Gastroesophageal sphincter (tissue), 4 donors: Measurements from ENCODE around the gene METTL16. TPM values are rescaled to one million over a fixed set of nuclear protein-coding genes. Genes with fewer than 3 reads are reported as not detected.
"Not testable (repeated sequence)": the region's sequence is repeated elsewhere in the genome, so short reads cannot be mapped to it uniquely, and the experiment has no call there.

Experiments used
- ATAC-seq: fragments of 150-250 bp; one replicate; pipeline ENCODE4 v1.9.1; 2016; ENCODE audit warnings: mild to moderate bottlenecking, moderate library complexity
- H3K27ac ChIP-seq, 4 donors: fragments of 200-600 bp; sonication (generic) in 3 of 4; 1 replicate in 3 of 4; 2 replicates in 1 of 4; pipeline ENCODE4 v1.5.1; 2016 to 2019
- H3K27me3 ChIP-seq: fragments of 200-600 bp; sonication (generic); one replicate; pipeline ENCODE4 v1.5.1; 2019
- H3K36me3 ChIP-seq, 2 donors: fragments of 200-600 bp; sonication (generic); one replicate each; pipeline ENCODE4 v1.5.1; 2019; ENCODE audit warnings: control low read depth in 1 of 2
- H3K4me1 ChIP-seq, 3 donors: fragments of 200-600 bp; sonication (generic); 1 replicate in 2 of 3; 2 replicates in 1 of 3; pipeline ENCODE4 v1.5.1; 2016 to 2019; ENCODE audit warnings: control low read depth in 2 of 3
- H3K4me3 ChIP-seq, 2 donors: fragments of 200-600 bp; sonication (generic); one replicate each; pipeline ENCODE4 v1.5.1; 2019; ENCODE audit warnings: mild to moderate bottlenecking in 1 of 2, moderate library complexity in 1 of 2
- H3K9me3 ChIP-seq, 3 donors: fragments of 200-600 bp; sonication (generic); one replicate each; pipeline ENCODE4 v1.5.1; 2017 to 2019; ENCODE audit warnings: control low read depth in 2 of 3
- CTCF ChIP-seq, 4 experiments: fragments of 200-600 bp in 2 of 4; fragments of 450-650 bp in 2 of 4; sonication (generic) in 1 of 4; IDR thresholded peaks; one replicate each; pipeline ENCODE4 v1.5.1; 2017 to 2019; ENCODE audit warnings: antibody characterized with exemption in 4 of 4, mild to moderate bottlenecking in 2 of 4, moderate library complexity in 2 of 4
- EP300 ChIP-seq: sonication (generic); formaldehyde crosslinking; IDR thresholded peaks from one replicate; pipeline ENCODE4 v1.6.1; 2017; ENCODE audit warnings: antibody characterized with exemption, mild to moderate bottlenecking
- POLR2A ChIP-seq, 2 donors: fragments of 450-650 bp; IDR thresholded peaks; one replicate each; pipeline ENCODE4 v1.6.1; 2017; ENCODE audit warnings: antibody characterized with exemption in 2 of 2, mild to moderate bottlenecking in 2 of 2, moderate library complexity in 1 of 2
- POLR2AphosphoS5 ChIP-seq: sonication (generic); formaldehyde crosslinking; IDR thresholded peaks from one replicate; pipeline ENCODE4 v1.6.1; 2017; ENCODE audit warnings: antibody characterized with exemption
- WGBS, 2 donors: methylation state at CpG; one replicate each; pipeline ENCODE4 v1.1.5; 2018; ENCODE audit warnings: low coverage in 1 of 2; 5-methylcytosine and 5-hydroxymethylcytosine counted together
- total RNA-seq, 4 donors: library from RNA; depleted of rRNA; stranded (reverse); fragments of >200 nt; gene quantifications; one replicate each; pipeline ENCODE4 v1.1.0, GENCODE V29; 2016

The METTL16 gene
- total RNA-seq, 4 donors from 2014 or later, result 30.7 to 68.0 (median 58.7) TPM

- H3K36me3 ChIP-seq, result no peaks in the 10 kb centered on the region
These were observed 24.4 kb downstream of the METTL16 start for GRCh38 chr17:2487306-2487705.

GRCh38 chr17:2486709-2487108 is 25.0 kb downstream of the METTL16 start:
- H3K27ac ChIP-seq, H3K4me3 ChIP-seq, H3K27me3 ChIP-seq, ATAC-seq, H3K9me3 ChIP-seq, H3K36me3 ChIP-seq: not testable (repeated sequence)
- 93% methylated on average over 3 of the region's 4 CpGs; no CpG with 5 or more reads in 1 of the 2 donors for WGBS, 2 donors
- peaks cover 0 to 38% (median 6%) of the 10 kb centered on the region in 3 donors for H3K4me1 ChIP-seq

More at GRCh38 chr17:2487306-2487705, 24.4 kb downstream of the METTL16 start:
- Histone ChIP-seq H3K4me3 (no peak overlapping the region), H3K4me1 (peaks cover 0 to 38% (median 6%) of the 10 kb centered on the region in 3 donors), H3K9me3 (no peaks in the 10 kb centered on the region), H3K27ac (no peak overlapping the region), H3K27me3 (no peaks in the 10 kb centered on the region)
- no peak for TF ChIP-seq POLR2AphosphoS5
- TF ChIP-seq CTCF (IDR thresholded peaks at IDR 0.05), result no peak
- no peak for TF ChIP-seq POLR2A (IDR thresholded peaks at IDR 0.05)
- TF ChIP-seq EP300, result no peak
- ATAC-seq, result no peak
- 92 to 95% methylated on average over 4 to 5 of the region's 6 CpGs for WGBS, 2 donors

- peak overlapping the region in 1 of 2 donors; percentile 9 for H3K4me3 ChIP-seq
- no peak for ATAC-seq
- 58 to 74% methylated on average over 6 to 10 of the region's 10 CpGs for WGBS, 2 donors
- no peaks in the 10 kb centered on the region for H3K36me3 ChIP-seq
- H3K9me3 ChIP-seq, result no peaks in the 10 kb centered on the region
- H3K27ac ChIP-seq, result peak overlapping the region in 1 of 4 donors; percentile 5
- H3K4me1 ChIP-seq, result peaks cover 0 to 31% (median 0%) of the 10 kb centered on the region in 3 donors
- TF ChIP-seq POLR2AphosphoS5, result no peak
- no peak for TF ChIP-seq CTCF (IDR thresholded peaks at IDR 0.05)
- TF ChIP-seq EP300, result no peak
- TF ChIP-seq POLR2A (IDR thresholded peaks at IDR 0.05), result no peak
- H3K27me3 ChIP-seq, result no peaks in the 10 kb centered on the region
These were observed 25.7 kb downstream of the METTL16 start for GRCh38 chr17:2485970-2486369.

- peak overlapping the region in 1 of 2 donors; percentile 9 for H3K4me3 ChIP-seq
- peak; percentile 68 for ATAC-seq
These were observed 26.1 kb downstream of the METTL16 start for GRCh38 chr17:2485543-2485942.

GRCh38 chr17:2484876-2485275 is 26.8 kb downstream of the METTL16 start:
- Histone ChIP-seq H3K36me3 (no peaks in the 10 kb centered on the region), H3K27me3 (no peaks in the 10 kb centered on the region), H3K4me3 (no peak overlapping the region), H3K9me3 (no peaks in the 10 kb centered on the region), H3K4me1 (peaks cover 0 to 23% (median 0%) of the 10 kb centered on the region in 3 donors), H3K27ac (no peak overlapping the region)
- TF ChIP-seq EP300, result no peak
- TF ChIP-seq POLR2A (IDR thresholded peaks at IDR 0.05), result no peak
- TF ChIP-seq CTCF (IDR thresholded peaks at IDR 0.05), result no peak
- TF ChIP-seq POLR2AphosphoS5, result no peak
- no peak for ATAC-seq
- 85% methylated on average over 7 of the region's 8 CpGs; no CpG with 5 or more reads in 1 of the 2 donors for WGBS, 2 donors

More at GRCh38 chr17:2485543-2485942, 26.1 kb downstream of the METTL16 start:
- no peaks in the 10 kb centered on the region for H3K36me3 ChIP-seq
- WGBS, 2 donors, result 90 to 98% methylated on average over 5 of the region's 5 CpGs
- peaks cover 0 to 27% (median 0%) of the 10 kb centered on the region in 3 donors for H3K4me1 ChIP-seq
- TF ChIP-seq POLR2AphosphoS5 (peak; percentile 20), EP300 (no peak)
- no peaks in the 10 kb centered on the region for H3K9me3 ChIP-seq
- no peaks in the 10 kb centered on the region for H3K27me3 ChIP-seq
- H3K27ac ChIP-seq, result peak overlapping the region in 1 of 4 donors; percentile 5

GRCh38 chr17:2483084-2483483 is 28.6 kb downstream of the METTL16 start:
- Histone ChIP-seq H3K4me3 (no peak overlapping the region), H3K27ac (no peak overlapping the region), H3K9me3 (no peaks in the 10 kb centered on the region), H3K27me3 (no peaks in the 10 kb centered on the region), H3K4me1 (peaks cover 0 to 23% (median 0%) of the 10 kb centered on the region in 3 donors), H3K36me3 (peaks cover 0 to 2% of the 10 kb centered on the region in 2 donors)
- 87 to 100% methylated on average over 1 of the region's 1 CpG for WGBS, 2 donors
- no peak for ATAC-seq
- no peak for TF ChIP-seq CTCF (IDR thresholded peaks at IDR 0.05)
- no peak for TF ChIP-seq POLR2AphosphoS5
- no peak for TF ChIP-seq EP300
- no peak for TF ChIP-seq POLR2A (IDR thresholded peaks at IDR 0.05)
